ENCODE data around the gene NOS2. TPM values are rescaled to one million over a fixed set of nuclear protein-coding genes. Genes with fewer than 3 reads are reported as not detected.

The NOS2 gene
- total RNA-seq, 1 experiment from 2014 or later, result 0.35 TPM

- no peak overlapping the region for H3K18ac ChIP-seq (ENCODE audit: insufficient read length, low read depth, low read length)
- TF ChIP-seq, protein P1, sequence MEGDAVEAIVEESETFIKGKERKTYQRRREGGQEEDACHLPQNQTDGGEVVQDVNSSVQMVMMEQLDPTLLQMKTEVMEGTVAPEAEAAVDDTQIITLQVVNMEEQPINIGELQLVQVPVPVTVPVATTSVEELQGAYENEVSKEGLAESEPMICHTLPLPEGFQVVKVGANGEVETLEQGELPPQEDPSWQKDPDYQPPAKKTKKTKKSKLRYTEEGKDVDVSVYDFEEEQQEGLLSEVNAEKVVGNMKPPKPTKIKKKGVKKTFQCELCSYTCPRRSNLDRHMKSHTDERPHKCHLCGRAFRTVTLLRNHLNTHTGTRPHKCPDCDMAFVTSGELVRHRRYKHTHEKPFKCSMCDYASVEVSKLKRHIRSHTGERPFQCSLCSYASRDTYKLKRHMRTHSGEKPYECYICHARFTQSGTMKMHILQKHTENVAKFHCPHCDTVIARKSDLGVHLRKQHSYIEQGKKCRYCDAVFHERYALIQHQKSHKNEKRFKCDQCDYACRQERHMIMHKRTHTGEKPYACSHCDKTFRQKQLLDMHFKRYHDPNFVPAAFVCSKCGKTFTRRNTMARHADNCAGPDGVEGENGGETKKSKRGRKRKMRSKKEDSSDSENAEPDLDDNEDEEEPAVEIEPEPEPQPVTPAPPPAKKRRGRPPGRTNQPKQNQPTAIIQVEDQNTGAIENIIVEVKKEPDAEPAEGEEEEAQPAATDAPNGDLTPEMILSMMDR (conservative IDR thresholded peaks at IDR 0.05), result no peak
- H3K23ac ChIP-seq (ENCODE audit: insufficient read length, low read depth, low read length), result no peak overlapping the region
- no peak overlapping the region for H3K9ac ChIP-seq (ENCODE audit: extremely low read depth, insufficient read length, low read length)
- no peaks in the 10 kb centered on the region for H3K23me2 ChIP-seq (ENCODE audit: insufficient read length, low read depth, low read length, poor library complexity, severe bottlenecking)
- Mint-ChIP-seq H3K27me3 (ENCODE audit: low read depth) (no peaks in the 10 kb centered on the region), H3K27ac (no peak overlapping the region), H3K4me3 (no peak overlapping the region), H3K9me3 (no peaks in the 10 kb centered on the region), H3K36me3 (ENCODE audit: insufficient read depth in 1 of 3, low read depth in 3 of 3) (0 out of 7 replicates have a peak, but pooled peaks cover 0 to 2% (median 0%) of the 10 kb centered on the region in 3 experiments), H3K4me1 (peaks cover 8 to 11% of the 10 kb centered on the region in 2 experiments)
- no peaks in the 10 kb centered on the region for H4K20me1 ChIP-seq (ENCODE audit: control insufficient read depth, insufficient read depth, insufficient read length)
- no peak overlapping the region for H2BK20ac ChIP-seq (ENCODE audit: low read depth, low read length, poor library complexity, severe bottlenecking)
- H3K27me3 ChIP-seq (ENCODE audit: insufficient read depth, low read length), result no peaks in the 10 kb centered on the region
- H2BK15ac ChIP-seq (ENCODE audit: low read depth, low read length), result no peak overlapping the region
- no CpG with 5 or more reads among the region's 11 CpGs for WGBS (ENCODE audit: extremely low coverage, insufficient read length, low lambda C conversion rate)
- no peaks in the 10 kb centered on the region for H3K79me2 ChIP-seq (ENCODE audit: insufficient read depth, low read length)
- H3K4me2 ChIP-seq (ENCODE audit: insufficient read depth, insufficient read length, low read length), result no peak overlapping the region
- no peak overlapping the region for H2AK5ac ChIP-seq (ENCODE audit: insufficient read length, low read length)
- no peaks in the 10 kb centered on the region for H3K79me1 ChIP-seq (ENCODE audit: insufficient read depth, low read depth, low read length, poor library complexity, severe bottlenecking)
- no peak overlapping the region for H2BK12ac ChIP-seq (ENCODE audit: insufficient read length, low read depth, low read length)
- no peaks in the 10 kb centered on the region for H3K9me3 ChIP-seq (ENCODE audit: control insufficient read depth, low read depth, low read length)
- no peak overlapping the region for H3K27ac ChIP-seq (ENCODE audit: insufficient read length, low read depth, low read length)
- H3K4me1 ChIP-seq (ENCODE audit: insufficient read depth, low read length), result peaks cover 5% of the 10 kb centered on the region; the same call in 1 of the 2 replicates
- no peak overlapping the region for H4K5ac ChIP-seq (ENCODE audit: insufficient read length, low read depth, low read length)
- no peak for DNase-seq
- H3T11ph ChIP-seq (ENCODE audit: low read length), result no peak overlapping the region
- H2BK120ac ChIP-seq (ENCODE audit: low read depth, low read length, poor library complexity, severe bottlenecking), result no peak overlapping the region
- no peak overlapping the region for H3K14ac ChIP-seq (ENCODE audit: insufficient read depth, low read length)
- no peak overlapping the region for H4K8ac ChIP-seq (replicated peaks; ENCODE audit: insufficient read length, low read depth, low read length)
- H3K4ac ChIP-seq (ENCODE audit: low read depth, low read length), result no peak overlapping the region
- no peak overlapping the region for H4K91ac ChIP-seq (ENCODE audit: insufficient read length, low read depth, low read length)
- H2AFZ ChIP-seq (ENCODE audit: low read length), result no peak overlapping the region
- no peak overlapping the region for H3K56ac ChIP-seq (ENCODE audit: insufficient read length, low read depth, low read length)
- no peak overlapping the region for H2BK5ac ChIP-seq (ENCODE audit: insufficient read length, low read length)
Observed at GRCh38 chr17:27768858-27769410, 31.4 kb downstream of the NOS2 start.

Measured in H9 (cell line).